Peyer's patch (tissue), 4 donors: Measurements from ENCODE around the gene KDELR3.

Experiments
- POLR2A ChIP-seq, 2 donors: fragments of 450-650 bp; IDR thresholded peaks; one replicate each; pipeline ENCODE4 v1.5.1; 2017; ENCODE audit warnings: antibody characterized with exemption in 2 of 2, mild to moderate bottlenecking in 2 of 2, moderate library complexity in 2 of 2
- TF ChIP-seq, protein P1 (sequence below), 6 experiments: fragments of 450-650 bp in 4 of 6; fragments of 200-600 bp in 2 of 6; sonication (generic) in 1 of 6; IDR thresholded peaks; one replicate each; pipeline ENCODE4 v1.5.1; 2017 to 2019; ENCODE audit warnings: antibody characterized with exemption in 6 of 6, mild to moderate bottlenecking in 3 of 6, moderate library complexity in 1 of 6

DNA sequence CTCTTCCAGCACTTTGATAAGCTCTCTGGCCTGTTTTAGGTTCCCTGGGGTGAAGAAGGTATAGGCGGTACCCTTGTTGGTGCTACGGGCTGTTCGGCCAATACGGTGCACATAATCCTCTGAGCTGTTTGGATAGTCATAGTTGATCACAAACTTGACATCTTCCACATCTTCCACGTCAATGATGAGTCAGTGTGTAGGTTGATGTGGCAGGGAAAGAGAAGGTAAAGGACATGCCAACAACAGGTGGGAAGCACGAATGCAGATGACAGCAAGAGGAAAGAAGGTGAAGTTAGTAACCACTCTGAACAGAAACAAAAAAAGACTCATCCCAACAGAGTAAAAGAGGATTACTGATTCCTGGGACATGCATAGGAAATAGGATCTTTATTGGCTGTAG is 20.1 kb downstream of the KDELR3 start:
- TF ChIP-seq, protein P1, sequence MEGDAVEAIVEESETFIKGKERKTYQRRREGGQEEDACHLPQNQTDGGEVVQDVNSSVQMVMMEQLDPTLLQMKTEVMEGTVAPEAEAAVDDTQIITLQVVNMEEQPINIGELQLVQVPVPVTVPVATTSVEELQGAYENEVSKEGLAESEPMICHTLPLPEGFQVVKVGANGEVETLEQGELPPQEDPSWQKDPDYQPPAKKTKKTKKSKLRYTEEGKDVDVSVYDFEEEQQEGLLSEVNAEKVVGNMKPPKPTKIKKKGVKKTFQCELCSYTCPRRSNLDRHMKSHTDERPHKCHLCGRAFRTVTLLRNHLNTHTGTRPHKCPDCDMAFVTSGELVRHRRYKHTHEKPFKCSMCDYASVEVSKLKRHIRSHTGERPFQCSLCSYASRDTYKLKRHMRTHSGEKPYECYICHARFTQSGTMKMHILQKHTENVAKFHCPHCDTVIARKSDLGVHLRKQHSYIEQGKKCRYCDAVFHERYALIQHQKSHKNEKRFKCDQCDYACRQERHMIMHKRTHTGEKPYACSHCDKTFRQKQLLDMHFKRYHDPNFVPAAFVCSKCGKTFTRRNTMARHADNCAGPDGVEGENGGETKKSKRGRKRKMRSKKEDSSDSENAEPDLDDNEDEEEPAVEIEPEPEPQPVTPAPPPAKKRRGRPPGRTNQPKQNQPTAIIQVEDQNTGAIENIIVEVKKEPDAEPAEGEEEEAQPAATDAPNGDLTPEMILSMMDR (IDR thresholded peaks at IDR 0.05), result no peak
- no peak for TF ChIP-seq POLR2A (IDR thresholded peaks at IDR 0.05)
